Measurements from ENCODE around the gene CNTNAP5. TPM values are rescaled to one million over a fixed set of nuclear protein-coding genes. Genes with fewer than 3 reads are reported as not detected.

Gene CNTNAP5
- total RNA-seq, 1 experiment from 2014 or later = 0.48 TPM

- no peaks in the 10 kb centered on the region for H3K36me3 Mint-ChIP-seq (ENCODE audit: insufficient read depth in 1 of 3, low read depth in 3 of 3)
- no peaks in the 10 kb centered on the region for H3K9me3 Mint-ChIP-seq
- H3K14ac ChIP-seq (ENCODE audit: insufficient read depth, low read length) = no peak overlapping the region
- no peak overlapping the region for H3K18ac ChIP-seq (ENCODE audit: insufficient read length, low read depth, low read length)
- H3K4me1 ChIP-seq (ENCODE audit: insufficient read depth, low read length) = no peaks in the 10 kb centered on the region; the same call in 1 of the 2 replicates
- H2BK20ac ChIP-seq (ENCODE audit: low read depth, low read length, poor library complexity, severe bottlenecking) = no peak overlapping the region
- no peak for DNase-seq
- H4K20me1 ChIP-seq (ENCODE audit: control insufficient read depth, insufficient read depth, insufficient read length) = no peaks in the 10 kb centered on the region
- H3K23ac ChIP-seq (ENCODE audit: insufficient read length, low read depth, low read length) = no peak overlapping the region
- no peak overlapping the region for H3K4ac ChIP-seq (ENCODE audit: low read depth, low read length)
- no peak overlapping the region for H2BK12ac ChIP-seq (ENCODE audit: insufficient read length, low read depth, low read length)
- no peak overlapping the region for H3K4me3 Mint-ChIP-seq
- peaks cover 11 to 17% of the 10 kb centered on the region in 2 experiments for H3K4me1 Mint-ChIP-seq
- no peaks in the 10 kb centered on the region; the same call in 1 of the 2 replicates for H3K27me3 Mint-ChIP-seq (ENCODE audit: low read depth)
- no peaks in the 10 kb centered on the region for H3K9me3 ChIP-seq (ENCODE audit: control insufficient read depth, low read depth, low read length)
- no peak overlapping the region for H2BK5ac ChIP-seq (ENCODE audit: insufficient read length, low read length)
- H2AK5ac ChIP-seq (ENCODE audit: insufficient read length, low read length) = no peak overlapping the region
- H2BK15ac ChIP-seq (ENCODE audit: low read depth, low read length) = no peak overlapping the region
- H3K27me3 ChIP-seq (ENCODE audit: insufficient read depth, low read length) = no peaks in the 10 kb centered on the region
- H3K23me2 ChIP-seq (ENCODE audit: insufficient read length, low read depth, low read length, poor library complexity, severe bottlenecking) = no peaks in the 10 kb centered on the region
- WGBS (ENCODE audit: extremely low coverage, insufficient read length, low lambda C conversion rate) = no CpG with 5 or more reads among the region's 1 CpG
- no peak overlapping the region for H3K4me2 ChIP-seq (ENCODE audit: insufficient read depth, insufficient read length, low read length)
- H3K27ac ChIP-seq (ENCODE audit: insufficient read length, low read depth, low read length) = no peak overlapping the region
- H3K9ac ChIP-seq (ENCODE audit: extremely low read depth, insufficient read length, low read length) = no peak overlapping the region
- H3K79me1 ChIP-seq (ENCODE audit: insufficient read depth, low read depth, low read length, poor library complexity, severe bottlenecking) = no peaks in the 10 kb centered on the region
- H3K27ac Mint-ChIP-seq = no peak overlapping the region
- no peaks in the 10 kb centered on the region for H3K79me2 ChIP-seq (ENCODE audit: insufficient read depth, low read length)
- H3T11ph ChIP-seq (ENCODE audit: low read length) = no peak overlapping the region
- no peak overlapping the region for H2BK120ac ChIP-seq (ENCODE audit: low read depth, low read length, poor library complexity, severe bottlenecking)
- no peak overlapping the region for H3K56ac ChIP-seq (ENCODE audit: insufficient read length, low read depth, low read length)
- no peak overlapping the region for H4K5ac ChIP-seq (ENCODE audit: insufficient read length, low read depth, low read length)
- H2AFZ ChIP-seq (ENCODE audit: low read length) = no peak overlapping the region
- H4K91ac ChIP-seq (ENCODE audit: insufficient read length, low read depth, low read length) = no peak overlapping the region
- no peak overlapping the region for H4K8ac ChIP-seq (replicated peaks; ENCODE audit: insufficient read length, low read depth, low read length)
- TF ChIP-seq, protein P1, sequence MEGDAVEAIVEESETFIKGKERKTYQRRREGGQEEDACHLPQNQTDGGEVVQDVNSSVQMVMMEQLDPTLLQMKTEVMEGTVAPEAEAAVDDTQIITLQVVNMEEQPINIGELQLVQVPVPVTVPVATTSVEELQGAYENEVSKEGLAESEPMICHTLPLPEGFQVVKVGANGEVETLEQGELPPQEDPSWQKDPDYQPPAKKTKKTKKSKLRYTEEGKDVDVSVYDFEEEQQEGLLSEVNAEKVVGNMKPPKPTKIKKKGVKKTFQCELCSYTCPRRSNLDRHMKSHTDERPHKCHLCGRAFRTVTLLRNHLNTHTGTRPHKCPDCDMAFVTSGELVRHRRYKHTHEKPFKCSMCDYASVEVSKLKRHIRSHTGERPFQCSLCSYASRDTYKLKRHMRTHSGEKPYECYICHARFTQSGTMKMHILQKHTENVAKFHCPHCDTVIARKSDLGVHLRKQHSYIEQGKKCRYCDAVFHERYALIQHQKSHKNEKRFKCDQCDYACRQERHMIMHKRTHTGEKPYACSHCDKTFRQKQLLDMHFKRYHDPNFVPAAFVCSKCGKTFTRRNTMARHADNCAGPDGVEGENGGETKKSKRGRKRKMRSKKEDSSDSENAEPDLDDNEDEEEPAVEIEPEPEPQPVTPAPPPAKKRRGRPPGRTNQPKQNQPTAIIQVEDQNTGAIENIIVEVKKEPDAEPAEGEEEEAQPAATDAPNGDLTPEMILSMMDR (conservative IDR thresholded peaks at IDR 0.05) = no peak
Observed at GRCh38 chr2:124104914-124105313, 79.8 kb downstream of the CNTNAP5 start.
